GM19438 (cell line): Measurements from ENCODE around the gene NUDCD3.
A peak's percentile ranks its signal among the peaks of the same experiment; 100 is the strongest.

ENCODE experiments used
- ATAC-seq: cut with Tn5 transposase; IDR thresholded peaks from one replicate; pipeline ENCODE4 v1.9.1; 2021; ENCODE audit warnings: low read depth; ENCODE audit not compliant: unreplicated experiment

NUDCD3 gene

DNA sequence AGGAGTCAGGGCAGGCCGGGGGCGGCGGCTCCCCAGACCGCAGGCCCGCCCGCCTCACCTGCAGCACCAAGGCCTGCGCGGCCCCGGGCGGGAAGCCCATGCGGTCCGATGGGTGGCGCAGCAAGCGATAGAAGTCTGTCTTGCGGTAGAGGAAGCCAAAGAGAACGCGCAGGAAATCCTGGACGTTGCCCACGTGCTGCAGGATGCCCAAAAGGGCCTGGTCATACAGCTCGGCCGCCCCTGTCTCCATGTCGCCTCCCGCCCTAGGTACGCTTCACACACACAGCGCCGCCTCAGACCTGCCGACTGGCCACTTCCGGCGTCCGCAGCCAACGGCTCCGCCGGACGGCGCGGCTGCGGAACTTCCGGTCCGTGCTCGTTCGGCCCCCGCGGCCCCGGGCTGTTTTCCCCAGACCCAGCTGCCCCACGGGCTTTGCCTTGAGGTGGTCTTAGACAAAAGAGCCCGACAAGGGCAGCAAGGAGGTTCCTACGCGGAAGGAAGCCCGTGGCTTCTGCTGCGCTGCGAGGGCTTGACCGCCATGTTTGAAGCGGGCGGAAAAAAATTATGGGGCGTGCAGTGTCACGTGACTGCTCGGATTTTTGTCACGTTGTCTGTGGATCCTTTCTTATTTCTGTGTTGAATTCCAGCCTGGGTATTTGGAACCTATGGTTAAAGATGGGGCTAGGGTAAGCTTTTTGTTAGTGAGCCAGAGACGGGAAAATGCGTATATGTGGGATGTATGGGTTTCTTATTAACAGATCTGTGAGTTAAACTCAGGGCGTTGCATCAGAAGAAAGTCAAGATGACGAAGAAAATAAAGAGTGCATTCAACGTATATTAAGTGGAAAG, at the start of gene NUDCD3:
NUDCD3 (minus strand) TSS at position 308 of the 850 bp plus-strand sequence; CDS start at position 250, 58 bp downstream.
- ATAC-seq = peak; percentile 95

DNA sequence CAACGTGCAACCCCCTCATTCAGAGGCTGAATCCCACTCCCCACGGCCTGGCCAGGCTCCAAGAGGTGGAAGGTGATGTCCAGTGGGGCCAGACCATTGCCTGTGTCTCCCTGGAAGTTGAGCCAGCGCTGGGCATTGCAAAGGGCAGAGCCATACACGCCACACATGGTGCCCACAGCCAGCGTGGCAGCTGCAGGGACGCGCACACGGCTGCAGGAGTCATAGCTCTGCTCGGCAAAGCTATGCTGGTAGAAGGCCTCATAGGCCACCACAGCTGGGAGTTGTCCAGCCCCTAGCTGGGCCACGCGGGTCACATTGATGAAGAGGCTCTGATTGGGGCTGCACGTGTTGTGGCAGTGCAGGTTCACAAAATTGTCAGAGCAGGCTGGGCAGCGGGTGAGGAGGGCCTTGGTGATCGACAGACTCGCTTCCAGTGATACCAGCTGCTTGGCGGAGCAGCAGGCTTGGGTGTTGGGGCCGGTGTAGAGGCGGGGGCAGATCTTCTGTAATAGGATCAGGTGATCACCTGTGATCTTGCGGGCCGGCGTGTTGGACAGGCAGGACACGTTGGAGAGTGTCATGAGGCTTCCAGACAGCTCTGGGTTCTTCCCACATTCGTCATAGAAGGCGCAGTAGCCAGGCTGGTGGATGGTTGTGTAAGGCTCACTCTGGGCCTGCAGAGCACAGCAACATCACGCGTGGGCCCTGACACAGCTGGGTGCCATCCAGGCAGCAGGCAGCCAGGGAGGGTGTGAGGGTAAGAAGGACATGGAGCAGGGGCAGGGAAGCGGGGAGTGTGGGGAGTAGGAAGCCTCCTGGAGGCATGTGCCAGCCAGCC, 49.4 kb upstream of the NUDCD3 start:
- no peak for ATAC-seq

DNA sequence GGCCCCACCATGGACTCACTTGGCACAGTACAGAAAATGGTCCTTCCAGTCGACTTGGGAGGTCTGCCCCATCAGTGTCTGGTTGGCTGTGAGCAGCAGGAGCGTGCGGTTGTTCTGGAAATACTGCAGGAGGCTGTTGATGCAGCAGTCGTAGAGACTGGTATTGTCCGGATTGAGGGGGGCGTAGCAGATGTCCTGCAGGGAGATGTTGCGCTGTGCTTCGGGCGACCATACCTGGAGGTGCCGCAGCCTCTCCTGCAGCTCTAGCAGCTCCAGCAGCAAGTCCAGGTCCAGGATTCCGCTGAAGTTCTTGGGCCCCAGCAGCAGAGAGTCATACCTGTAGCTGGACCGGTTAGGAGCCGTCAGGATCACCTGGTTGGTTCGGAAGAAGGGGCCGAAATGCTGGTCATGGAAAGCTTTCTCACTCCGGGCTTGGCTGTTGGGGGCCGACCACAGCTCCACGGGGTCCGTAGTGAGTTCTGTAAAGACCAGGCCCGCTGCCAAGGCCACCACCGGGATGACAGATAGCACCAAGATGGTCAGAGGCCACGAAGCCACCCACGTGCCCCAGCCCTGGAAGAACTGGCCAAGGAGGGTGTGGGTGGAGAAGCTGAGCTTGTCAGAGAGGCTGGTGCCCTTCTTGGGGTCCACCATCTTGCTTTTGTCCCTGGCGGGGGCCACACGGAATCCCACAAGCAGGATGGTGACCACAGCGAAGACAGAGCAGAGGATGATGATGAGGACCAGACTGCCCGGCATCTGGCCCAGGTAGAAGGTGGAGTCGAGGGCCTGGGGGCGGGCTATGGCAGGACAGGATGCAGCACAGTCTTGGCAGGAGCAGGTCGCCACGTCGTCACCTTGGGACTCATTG, 48.6 kb upstream of the NUDCD3 start:
- no peak for ATAC-seq

DNA sequence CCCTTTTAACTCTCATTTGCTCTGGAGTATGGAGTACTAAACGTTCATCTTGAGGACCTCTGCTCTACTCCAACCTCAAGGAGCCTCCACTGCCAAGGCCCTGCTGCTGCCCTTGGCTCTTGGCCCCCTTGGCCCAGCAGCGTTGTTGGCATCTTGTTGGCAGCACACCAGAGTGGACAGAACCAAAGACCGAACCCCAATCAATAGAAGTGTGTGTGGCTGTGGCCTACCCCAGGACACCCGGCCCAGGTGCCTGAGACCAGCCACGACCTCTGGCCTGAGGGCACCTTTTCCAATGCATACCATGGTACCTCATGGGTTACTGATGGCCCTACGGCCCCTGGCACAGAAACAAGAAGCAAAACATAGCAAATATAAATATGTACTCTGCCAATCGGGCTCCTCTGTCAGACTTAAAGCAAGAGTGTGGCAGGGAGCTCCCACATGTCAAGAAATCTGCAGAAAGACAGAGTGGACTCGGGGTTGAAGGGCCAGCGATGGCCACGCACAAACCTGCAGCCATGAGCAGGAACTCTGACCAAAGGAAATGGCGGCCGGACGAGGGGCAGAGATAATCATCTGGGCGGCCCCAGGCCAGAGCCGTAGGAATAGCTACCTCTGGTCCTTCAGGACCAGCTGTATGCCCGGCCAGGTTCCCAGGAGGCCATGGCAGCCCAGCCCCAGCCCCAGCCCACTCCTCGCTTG, 47.8 kb upstream of the NUDCD3 start:
- ATAC-seq = no peak

DNA sequence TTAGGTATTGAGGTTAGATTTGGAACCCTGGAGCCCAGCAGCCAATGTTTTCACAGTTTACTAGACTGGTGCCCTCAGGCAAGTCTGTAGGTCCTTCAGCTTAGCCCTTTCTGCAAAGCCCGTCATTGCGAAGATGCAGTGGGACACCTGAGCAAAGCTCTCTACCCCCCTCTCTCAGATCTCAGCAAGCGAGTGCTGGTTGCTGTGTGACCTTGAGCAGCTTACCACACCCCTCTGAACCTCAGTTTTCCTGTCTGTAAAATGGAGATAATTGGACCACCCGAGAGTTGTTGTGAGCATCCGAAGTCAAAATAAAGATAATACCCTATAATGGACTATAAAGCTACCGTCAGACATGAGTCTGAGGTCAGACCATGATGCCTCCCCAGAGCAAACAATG, 47.0 kb upstream of the NUDCD3 start:
- no peak for ATAC-seq

DNA sequence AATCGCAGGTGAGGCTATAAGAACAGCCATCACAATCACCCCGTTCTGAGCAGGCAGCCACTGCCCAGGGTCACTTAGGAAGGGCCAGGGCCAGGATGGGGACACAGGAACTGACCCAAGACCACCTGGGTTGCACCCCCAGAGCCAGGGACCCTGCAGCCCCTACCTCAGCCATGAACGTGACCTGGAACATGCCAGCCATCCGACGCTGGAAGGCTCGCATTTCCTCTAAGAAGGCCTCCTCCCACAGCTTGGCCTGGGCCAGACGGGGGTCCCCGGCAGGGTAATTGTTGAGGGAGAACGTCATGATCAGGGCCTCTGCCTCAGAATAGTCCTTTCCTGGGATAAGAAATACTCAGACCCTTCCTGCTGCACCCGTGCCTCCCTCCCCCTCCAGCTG, 45.6 kb upstream of the NUDCD3 start:
- no peak for ATAC-seq

DNA sequence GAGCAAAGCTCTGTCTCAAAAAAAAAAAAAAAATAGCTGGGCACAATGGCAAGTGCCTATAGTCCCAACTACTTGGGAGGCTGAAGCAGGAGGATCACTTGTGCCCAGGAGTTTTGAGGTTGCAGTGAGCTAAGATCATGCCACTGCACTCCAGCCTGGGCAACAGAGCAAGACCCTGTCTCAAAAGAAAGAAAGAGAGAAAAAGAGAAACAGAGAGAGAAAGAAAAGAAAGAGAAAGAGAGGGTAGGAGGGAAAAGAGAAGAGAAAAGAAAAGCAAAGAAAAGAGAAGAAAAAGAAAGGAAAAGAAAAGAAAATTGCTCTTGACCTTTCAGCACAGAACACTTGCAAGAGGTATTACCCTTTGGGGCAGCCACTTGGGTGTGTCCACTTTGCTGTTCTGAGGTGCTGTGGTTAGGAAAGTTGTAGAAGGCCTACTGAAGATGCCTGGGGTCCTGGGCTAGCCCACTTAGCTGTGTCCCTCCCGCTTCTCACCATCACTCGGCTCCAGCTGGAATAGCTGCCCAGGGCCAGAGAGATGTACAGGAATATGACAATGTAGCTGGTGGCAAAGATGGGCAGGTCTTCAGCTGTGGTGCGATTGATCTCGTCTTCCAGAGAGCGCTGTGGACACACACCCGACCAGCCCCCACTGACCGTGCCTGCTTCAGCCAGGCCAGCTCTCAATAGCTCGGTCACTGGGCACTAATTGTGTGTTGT, 45.0 kb upstream of the NUDCD3 start:
- no peak for ATAC-seq

DNA sequence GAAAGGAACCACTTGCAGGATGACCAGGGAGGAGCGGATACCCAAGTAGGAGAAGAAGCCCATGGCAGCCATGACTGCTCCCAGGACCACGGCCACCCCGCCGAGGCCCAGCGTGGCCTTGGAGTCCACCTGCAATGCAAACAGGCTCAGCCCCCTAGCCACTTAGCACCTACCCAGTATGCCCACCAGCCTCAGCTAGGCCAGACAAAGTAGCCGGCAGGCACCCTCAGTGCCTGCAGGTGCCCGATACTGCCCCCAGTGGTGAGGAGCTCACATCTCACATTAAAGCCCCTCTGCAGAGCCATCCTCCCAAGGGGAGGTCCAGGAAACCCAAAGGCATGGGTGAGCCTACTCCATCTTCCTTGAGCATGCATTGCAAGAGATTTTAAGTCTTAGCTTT, 44.0 kb upstream of the NUDCD3 start:
- no peak for ATAC-seq

DNA sequence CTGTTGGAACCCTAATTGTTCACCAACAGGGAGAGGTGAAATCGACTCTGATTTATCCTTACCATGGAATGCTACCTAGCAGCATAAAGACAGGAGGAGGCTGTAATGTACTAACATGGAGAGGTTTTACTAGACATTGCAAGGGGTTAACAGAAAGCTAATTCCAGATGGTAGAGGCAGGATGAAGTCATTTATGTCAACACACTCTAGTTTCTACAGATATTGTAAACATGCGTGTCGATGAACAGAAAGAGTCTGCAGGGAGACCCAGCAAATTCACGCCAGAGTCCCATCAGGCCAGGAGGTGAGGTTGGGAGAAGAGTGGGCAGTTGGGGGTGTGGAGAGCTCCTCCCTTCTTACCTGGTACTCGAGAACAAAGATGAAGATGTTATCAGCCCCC, 43.6 kb upstream of the NUDCD3 start:
- ATAC-seq = no peak

DNA sequence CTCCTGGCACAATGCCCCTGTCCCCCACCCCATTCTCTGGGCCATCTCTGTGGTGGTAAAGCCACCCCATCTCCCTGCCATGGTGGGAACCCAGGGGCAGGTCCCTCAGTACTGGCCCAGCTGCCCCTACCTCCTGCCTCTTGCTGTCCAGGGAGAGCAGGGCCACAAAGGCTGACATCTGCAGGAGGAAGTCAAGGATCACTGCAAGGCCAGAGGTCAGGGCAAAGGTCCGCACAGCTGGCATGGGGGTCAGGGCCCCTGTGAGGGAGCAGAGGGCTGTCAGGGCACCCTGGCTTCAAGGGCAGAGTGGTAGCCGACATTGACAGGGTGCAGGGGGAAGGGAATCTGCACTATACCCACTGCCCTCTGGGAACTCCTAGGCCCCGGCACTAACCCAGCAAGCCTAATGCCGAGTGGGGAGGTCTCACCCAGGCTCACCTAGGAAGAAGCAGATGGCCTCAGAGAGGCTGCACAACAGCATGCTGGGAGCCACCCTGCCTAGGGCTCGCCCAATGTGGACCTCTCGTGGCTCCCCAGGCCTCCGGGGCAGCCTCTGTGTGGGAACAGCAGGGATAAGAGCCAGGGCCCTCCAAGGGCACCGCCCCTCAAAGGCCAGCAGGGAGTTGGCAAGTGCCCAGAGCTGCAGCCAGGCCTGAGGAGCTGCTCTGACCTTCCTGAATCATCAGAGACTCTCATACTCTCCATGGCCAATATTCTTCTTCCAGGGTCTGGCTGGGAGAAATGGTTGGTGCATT, 43.0 kb upstream of the NUDCD3 start:
- no peak for ATAC-seq

DNA sequence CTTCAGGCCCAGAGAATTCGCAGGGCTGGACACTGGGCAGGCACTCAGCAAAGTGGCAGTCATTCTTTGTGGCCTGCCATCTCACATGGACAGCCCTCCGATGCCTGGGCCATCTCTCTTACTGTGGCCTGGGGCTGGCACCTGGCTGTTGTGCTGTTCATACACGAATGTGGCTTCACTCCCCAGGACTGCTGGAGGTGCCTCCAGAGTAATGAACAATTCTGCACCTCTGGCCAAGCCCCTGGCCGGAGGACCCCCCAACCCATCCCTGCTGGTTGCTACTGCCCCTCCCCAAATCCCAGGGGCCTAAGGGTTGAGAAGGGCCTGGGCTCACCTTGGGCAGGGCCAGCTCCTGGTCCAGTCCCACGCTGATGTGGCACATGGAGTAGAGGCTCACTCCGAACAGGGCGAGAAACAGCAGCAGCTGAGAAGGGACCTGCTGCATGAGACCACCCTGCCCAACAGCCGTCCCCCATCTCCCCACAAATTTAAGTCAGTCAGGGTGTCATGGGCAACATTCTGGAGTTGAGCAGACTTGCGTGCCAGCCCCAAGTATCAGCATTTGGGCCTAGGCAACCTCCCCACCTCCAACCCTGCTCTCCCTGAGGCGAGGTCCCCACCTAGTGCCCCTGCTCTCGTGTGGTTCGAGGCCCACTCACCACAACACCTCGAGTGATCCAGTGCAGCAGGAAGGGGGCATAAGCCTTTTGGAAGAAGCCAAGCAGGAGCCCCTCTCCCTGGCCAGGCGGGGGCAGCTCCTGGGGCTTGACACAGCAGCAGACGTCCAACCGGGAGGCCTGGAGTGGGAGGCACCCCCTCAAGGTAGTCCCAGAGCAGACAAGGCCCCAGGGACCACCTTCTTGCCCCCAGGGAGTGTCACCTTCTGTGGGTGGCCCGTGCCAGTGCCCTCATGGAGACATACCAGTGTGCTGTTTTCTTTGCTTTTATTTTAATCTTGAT, 41.2 kb upstream of the NUDCD3 start:
- ATAC-seq = no peak

DNA sequence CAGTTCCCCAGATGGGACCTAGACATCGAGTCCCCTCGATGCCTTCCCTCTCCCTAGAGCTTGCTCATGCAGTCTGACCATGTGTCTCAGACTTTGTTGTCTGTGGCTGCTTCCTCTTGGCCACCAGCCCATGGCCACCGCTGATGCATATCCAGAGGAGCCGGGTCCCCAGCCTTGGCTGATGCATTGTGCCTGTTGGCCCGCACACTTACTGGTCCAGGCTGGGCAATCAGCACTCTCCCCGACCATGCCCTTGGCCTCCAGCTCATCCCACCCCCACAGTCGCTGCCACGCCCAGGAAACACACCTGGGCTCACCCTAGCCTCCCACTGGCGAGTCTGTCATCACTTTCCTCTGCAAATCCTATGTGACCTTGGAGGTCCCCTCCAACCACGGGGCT, 40.5 kb upstream of the NUDCD3 start:
- no peak for ATAC-seq

DNA sequence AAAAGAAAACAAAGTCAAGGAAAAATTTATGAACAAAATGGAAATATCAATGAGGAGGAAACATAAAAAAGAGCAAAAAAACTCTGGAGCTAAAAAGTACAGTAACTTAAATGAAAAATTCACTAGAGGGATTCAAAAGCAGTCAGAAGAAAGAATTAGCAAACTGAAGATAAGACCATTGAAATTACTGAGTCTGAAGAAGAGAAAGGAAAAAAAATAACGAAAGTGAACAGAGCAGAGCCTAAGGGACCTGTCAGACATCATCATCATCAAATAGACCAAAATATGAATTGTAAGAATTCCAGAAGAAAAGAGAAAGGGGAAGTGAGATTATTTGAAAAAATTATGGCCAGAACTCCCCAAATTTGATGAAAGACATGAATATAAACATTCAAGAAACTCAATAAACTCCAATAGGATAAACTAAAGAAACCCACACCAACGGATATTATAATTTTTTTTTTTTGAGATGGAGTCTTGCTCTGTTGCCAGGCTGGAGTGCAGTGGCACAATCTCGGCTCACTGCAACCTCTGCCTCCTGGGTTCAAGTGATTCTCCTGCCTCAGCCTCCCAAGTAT, 34.4 kb upstream of the NUDCD3 start:
- ATAC-seq = no peak

DNA sequence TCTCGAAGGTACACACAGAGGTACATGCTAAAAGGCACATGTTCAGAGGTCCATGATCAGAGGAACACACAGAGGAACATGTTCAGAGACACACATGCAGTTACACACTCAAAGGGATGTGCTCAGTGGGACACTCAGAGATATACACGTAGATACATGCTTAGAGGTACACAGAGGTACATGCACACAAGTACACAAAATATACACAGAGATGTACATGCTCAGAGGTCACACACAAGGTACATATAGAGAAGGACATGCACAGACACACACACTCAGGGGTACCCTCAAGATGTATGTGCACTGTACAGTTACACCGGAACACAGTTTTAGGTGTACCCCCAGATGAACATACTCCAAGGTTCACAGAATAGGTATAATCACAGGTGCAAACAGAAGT, 31.9 kb upstream of the NUDCD3 start:
- no peak for ATAC-seq

DNA sequence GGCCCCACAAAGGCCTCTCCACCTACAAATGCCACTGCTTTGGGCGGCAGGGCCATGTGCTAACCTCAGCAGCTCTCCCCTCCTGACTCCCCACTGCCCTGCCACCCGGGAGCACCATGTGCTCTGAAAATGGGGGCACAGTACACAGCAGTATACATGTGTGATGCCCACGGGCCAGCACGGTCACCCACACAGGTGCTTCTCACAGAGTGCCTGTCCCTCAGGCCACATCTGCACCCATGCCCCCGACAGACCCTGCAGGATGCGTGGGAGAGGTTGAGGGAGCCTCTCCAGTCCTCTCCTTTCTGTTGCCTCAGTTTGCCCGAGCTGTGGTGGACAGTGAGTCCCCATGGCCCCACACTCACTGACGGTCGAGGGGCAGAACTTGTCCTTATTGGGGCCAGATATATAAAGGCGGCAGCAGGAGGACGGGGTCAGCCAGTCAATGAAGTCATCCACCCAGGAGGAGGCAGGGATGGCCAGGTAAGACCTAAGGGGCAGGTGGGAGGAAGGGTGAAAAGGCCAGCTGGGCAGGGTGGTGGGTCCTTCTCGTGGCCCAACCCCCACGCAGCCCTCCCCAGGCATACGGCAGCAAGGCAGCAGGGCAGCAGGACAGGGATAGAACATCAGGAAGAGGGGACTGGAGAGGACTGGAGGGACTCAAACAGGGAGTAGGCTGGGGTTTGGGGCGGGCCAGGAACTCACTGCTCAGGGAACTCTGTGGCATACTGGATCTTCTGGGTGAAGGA, 31.1 kb upstream of the NUDCD3 start:
- no peak for ATAC-seq

DNA sequence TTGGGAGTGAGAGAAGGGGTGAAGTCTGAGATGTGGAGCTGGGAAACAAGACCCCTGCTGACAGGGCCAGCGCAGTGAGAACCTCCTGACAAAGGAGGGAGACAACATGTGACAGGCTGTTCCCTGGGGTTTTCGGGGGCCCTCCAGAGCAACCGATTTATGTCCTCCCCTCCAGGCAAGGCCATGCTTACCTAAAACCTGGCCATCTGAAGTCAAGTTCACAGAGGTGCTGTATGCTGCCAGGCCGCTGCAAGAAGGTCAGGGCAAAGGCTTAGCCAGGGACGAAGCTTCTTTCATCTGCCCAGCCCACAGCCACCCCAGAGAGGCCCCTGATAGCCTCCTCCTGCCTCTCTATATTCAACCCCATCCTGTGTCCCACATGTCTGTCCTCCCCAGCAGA, 30.1 kb upstream of the NUDCD3 start:
- ATAC-seq = no peak

DNA sequence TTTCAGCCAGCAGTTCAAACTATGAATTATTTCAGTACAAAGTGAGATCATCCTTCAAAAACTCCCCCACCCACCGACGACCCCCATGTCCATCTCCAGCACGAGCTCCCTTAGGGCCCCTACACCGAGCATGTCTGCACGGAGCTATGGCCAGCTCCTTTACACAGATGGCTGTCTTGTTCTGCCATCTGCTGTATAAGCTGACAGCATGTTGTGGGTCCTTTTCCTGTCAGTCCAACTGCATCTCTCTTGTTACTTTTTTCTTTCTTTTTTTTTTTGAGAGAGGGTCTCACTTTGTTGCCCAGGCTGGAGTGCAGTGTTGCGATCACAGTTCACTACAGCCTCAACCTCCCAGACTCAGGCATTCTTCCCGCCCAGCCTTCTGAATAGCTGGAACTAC, 29.1 kb upstream of the NUDCD3 start:
- ATAC-seq = no peak
